C4-2B (cell line): Measurements from ENCODE around the gene ATP2A2.

Experiments
- ZFX ChIP-seq: fragments of 450-650 bp; IDR thresholded peaks from 2 replicates; pipeline ENCODE4 v1.6.1; 2017
- TF ChIP-seq, protein P1 (sequence below): fragments of 450-650 bp; conservative IDR thresholded peaks from 2 replicates; pipeline ENCODE4 v1.5.1; 2017; ENCODE audit warnings: mild to moderate bottlenecking

DNA sequence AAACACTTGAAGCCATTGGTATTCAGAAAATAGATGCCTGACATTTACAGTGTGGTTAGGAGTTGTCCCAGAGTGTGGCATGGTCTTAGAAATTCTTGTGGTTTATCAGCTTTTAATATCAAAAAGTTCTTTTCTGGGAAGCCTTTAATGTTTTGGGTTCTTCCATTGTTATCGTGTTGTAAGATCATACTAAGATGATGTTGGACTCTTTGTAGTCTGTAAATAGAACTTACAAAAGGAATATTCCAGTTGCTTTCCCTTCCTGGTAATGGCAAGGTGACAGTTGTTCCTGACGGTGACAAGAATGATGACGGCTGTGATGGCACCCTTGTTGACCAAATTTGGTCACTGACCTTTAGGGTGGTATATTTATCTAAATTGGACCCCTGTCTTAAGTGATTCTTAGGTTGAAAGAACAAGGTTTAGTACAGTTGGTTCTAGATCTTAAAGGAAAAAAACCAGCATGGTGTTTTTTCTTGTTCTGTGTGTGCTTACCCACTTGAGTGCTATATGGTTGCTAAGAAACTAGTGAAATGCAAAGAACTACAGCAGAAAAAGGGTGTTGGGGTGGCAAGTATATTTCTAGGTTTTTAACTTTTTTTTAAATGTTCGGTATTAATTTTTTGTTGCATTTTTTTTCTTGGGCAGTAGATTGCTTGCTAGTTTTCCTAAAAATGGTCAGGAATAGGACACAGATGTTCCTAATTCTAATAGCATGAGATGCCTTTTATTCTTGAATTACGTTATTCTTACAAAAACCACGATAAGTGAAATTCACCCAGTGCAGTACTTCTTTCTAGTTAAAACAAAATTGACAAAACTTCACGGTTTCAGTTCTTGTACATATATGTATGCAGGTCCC is 2.1 kb downstream of the ATP2A2 start:
- TF ChIP-seq, protein P1, sequence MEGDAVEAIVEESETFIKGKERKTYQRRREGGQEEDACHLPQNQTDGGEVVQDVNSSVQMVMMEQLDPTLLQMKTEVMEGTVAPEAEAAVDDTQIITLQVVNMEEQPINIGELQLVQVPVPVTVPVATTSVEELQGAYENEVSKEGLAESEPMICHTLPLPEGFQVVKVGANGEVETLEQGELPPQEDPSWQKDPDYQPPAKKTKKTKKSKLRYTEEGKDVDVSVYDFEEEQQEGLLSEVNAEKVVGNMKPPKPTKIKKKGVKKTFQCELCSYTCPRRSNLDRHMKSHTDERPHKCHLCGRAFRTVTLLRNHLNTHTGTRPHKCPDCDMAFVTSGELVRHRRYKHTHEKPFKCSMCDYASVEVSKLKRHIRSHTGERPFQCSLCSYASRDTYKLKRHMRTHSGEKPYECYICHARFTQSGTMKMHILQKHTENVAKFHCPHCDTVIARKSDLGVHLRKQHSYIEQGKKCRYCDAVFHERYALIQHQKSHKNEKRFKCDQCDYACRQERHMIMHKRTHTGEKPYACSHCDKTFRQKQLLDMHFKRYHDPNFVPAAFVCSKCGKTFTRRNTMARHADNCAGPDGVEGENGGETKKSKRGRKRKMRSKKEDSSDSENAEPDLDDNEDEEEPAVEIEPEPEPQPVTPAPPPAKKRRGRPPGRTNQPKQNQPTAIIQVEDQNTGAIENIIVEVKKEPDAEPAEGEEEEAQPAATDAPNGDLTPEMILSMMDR, result no peak
- TF ChIP-seq ZFX, result no peak
